NCI-H187 (cell line): ENCODE measurements around the gene GATAD2B.

Source experiments
- DNase-seq, 2 experiments: peaks; one replicate each; lab custom pipeline; 2025; lab: John Stamatoyannopoulos, UW

GATAD2B gene

GRCh38 chr1:153922972-153923925 is at the start of gene GATAD2B:
Gene GATAD2B, minus strand, starts transcription at chr1:153922972. Its CDS starts 94,625 bp downstream, at chr1:153828347.
- peak; percentile 100 for DNase-seq

GRCh38 chr1:153970346-153970745 is 47.6 kb upstream of the GATAD2B start:
- no peak for DNase-seq

DNA sequence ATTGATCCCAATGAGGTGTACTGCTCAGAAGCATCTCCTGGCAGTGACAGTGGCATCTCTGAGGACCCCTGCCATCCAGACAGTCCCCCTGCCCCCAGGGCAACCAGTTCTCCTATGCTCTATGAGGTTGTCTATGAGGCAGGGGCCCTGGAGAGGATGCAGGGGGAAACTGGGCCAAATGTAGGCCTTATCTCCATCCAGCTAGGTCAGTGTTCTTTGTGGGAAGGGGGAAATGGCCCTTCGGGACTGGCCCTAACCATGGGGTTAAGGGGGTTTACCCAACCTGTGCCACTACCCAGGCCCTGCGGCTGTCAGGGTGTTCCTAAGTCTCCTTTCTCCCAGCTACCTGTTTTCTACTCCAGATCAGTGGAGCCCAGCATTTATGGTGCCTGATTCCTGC is 46.2 kb upstream of the GATAD2B start:
- DNase-seq = no peak

GRCh38 chr1:153968408-153968807 is 45.6 kb upstream of the GATAD2B start:
- DNase-seq = peak in 1 of 2 experiments; percentile 76

GRCh38 chr1:153968000-153968363 is 45.2 kb upstream of the GATAD2B start:
- peak in 1 of 2 experiments; percentile 72 for DNase-seq

GRCh38 chr1:153967107-153967999 is 44.6 kb upstream of the GATAD2B start, which contains the start of gene CREB3L4:
Gene CREB3L4, plus strand, starts transcription at chr1:153967902. Its CDS starts 624 bp downstream, at chr1:153968526.
- peak; percentile 99 for DNase-seq

DNA sequence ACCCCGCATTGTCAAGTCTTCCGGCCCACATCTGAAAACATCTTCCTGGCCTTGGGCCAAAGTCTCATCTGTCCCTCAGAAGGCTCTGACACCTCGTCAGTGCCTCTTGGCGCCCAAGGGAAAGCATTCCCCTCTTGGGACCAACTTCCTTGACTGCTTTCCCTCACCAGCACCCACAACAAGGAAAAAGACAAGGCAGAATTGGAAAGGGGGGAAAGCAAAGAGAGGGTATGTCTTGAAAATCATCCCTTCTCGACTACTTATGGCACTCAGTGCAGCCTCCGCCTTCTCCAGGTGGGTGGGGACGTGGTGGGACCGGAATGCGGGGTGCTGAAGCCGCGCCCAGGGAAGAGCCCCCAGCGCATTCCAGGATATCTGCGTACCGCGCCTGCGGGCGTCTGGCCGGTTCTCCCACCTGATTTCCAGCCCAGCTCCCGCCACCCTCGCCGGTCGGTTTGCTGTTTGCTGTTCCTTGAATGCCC is 41.1 kb upstream of the GATAD2B start:
- DNase-seq = no peak

DNA sequence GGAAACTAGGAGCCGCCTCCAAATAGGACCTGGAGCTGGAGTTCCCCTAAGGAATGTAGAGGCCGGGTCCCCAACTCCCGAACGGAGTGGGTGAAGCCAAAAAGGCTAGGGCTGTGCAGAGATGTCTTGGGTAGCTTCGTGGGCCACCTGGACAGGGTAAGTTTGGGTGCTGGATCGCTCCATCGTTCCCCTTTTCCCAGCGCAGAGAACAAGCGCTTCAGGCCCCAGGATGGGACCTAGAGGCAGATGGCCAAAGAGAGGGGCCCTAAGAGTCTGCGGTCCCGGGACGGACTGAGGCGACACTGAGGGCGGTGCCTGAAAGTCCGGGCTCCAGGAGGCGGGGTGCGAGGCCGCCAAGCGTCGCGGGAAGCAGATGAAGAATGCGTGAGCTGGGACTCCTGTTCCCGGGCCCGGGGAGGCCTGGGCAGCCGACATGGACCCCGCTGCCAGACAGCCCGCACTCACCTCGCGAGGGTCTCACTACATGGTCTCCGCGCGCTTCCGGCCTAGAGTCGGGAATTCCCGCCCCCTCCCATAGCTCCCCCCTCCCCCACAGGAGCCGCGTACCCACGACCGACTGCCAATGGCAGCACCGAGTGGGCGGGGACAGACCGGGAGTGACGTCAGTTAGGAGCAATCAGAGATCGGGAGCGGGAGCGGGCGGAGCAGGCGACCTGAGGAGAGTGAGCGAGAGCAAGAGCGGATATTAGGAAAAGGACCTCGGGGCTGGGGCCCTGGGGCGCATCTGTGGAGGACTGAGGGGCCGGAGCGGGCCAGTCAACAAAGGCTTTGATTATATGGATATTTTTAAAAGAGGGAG is 40.5 kb upstream of the GATAD2B start, which contains the start of gene SLC39A1:
TSS of gene SLC39A1 (minus strand) at position 508 of the 820 bp plus-strand sequence. CDS start 822 bp downstream, outside the sequence.
- DNase-seq = peak; percentile 99 to 100

DNA sequence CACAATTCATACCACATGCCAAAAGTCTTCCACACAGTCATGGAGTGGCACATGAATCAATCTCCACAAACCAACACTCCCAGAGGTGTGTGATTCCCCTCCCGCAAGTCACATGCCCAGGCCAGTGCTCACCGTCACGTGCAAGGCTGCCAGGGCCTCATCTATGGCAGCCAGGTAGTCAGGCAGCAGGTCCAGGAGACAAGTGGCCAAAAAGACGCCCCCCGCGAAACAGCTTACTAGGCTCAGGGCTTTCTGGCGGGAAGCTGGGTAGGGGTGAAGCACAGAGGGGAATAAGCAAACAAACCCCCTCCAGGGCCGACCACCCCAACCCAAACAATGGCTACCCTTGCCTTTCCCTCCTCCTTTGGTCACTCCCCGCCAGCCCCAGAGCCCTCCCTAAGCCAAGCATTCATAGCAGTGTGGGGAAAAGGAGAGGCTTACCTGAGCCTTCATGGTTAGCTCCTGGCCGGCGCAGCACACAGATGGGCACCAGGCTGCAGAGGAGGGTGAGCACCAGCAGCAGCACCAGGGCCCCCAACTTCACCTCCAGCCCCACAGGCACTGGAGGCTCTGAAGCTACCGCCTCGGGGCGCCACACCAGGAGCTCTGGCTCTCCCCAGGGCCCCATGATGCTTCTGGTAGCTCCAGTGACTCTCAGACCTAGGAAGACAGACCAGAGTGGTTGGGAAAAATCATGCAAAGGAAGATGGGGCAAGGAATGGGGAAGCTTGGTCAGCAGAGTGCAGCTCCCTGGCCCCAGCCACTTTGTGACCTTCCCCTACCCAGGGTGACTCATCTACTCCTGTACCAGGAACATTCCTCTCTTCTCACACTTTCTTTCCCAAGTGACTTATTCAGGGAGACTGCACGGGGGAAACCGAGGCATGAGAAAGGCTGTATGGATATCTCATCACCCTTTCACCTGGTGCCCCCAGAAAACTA is 39.6 kb upstream of the GATAD2B start:
- no peak for DNase-seq

- DNase-seq = no peak
Observed at GRCh38 chr1:153961421-153961820, 38.6 kb upstream of the GATAD2B start.

- no peak for DNase-seq
Observed at GRCh38 chr1:153960206-153960605, 37.4 kb upstream of the GATAD2B start.

GRCh38 chr1:153959454-153959853 is 36.7 kb upstream of the GATAD2B start:
- DNase-seq = no peak

- no peak for DNase-seq
Observed at GRCh38 chr1:153958961-153959260, 36.1 kb upstream of the GATAD2B start.

GRCh38 chr1:153958111-153958960 is 35.6 kb upstream of the GATAD2B start, which contains the start of gene CRTC2:
Gene CRTC2, minus strand, starts transcription at chr1:153958612. Its CDS starts 115 bp downstream, at chr1:153958497.
- DNase-seq = peak; percentile 99

DNA sequence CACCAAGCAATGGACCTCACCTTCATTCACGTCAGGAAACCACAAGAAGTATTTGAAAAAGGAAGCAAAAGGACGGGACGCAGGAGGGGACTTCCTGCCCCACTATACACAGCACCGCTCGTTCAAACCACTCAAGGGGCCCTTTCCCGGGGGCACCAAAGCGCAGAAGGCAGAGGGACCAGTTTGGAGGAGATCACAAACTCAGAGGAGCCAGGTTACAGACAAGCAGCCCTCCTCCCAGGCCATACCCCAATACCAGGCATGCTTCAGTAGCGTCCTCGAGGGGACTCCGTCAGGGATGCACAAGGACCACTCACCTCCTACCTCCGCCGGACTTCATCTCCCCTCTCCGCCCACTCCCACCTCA is 35.0 kb upstream of the GATAD2B start:
- no peak for DNase-seq

GRCh38 chr1:153956997-153957715 is 34.4 kb upstream of the GATAD2B start:
- DNase-seq = no peak

GRCh38 chr1:153954826-153955225 is 32.1 kb upstream of the GATAD2B start:
- DNase-seq = no peak

DNA sequence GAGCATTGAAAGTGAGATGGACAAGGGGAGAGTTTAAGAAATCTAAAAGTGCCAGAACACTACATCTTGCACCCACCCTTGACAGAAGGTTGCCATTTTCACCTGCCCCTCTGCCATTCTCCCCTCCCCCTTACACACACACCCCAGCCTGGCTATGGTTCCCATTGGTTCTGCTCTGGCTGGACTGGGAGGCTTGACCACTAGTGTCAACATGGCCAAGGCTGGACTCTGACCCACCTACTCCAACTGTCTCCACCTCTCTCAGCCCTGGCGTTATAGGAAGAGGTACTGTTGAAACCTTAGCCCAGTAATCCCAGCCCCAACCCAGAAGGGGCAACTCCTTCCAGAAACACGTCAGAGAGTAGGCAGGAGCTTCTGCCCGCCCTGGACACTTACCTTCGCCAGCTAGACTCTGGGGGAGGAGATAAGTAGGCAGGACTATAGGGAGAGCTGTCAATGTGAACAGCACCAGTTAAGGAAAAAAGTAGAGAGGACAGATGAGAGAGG is 31.1 kb upstream of the GATAD2B start:
- no peak for DNase-seq
